H9 (cell line): Measurements from ENCODE around the gene SLC2A11. TPM values are rescaled to one million over a fixed set of nuclear protein-coding genes. Genes with fewer than 3 reads are reported as not detected.

Source experiments
- DNase-seq: peaks from one replicate; pipeline ENCODE4 v3.0.0-alpha.2; 2017
- H2AFZ ChIP-seq: one replicate; pipeline ENCODE4 v1.6.1; 2013; ENCODE audit warnings: mild to moderate bottlenecking, low read length, control low read depth, moderate library complexity
- H2AK5ac ChIP-seq: 2 replicates; pipeline ENCODE4 v1.6.1; 2013; ENCODE audit warnings: low read length, control low read depth, mixed read lengths; ENCODE audit not compliant: insufficient read length
- H2BK120ac ChIP-seq: one replicate; pipeline ENCODE4 v1.6.1; 2013; ENCODE audit warnings: low read depth, mild to moderate bottlenecking, low read length, control low read depth, inconsistent platforms; ENCODE audit not compliant: poor library complexity, severe bottlenecking
- H2BK12ac ChIP-seq: 2 replicates; pipeline ENCODE4 v1.6.1; 2013; ENCODE audit warnings: low read length, control low read depth, mixed read lengths, low read depth; ENCODE audit not compliant: insufficient read length
- H2BK15ac ChIP-seq: 2 replicates; pipeline ENCODE4 v1.6.1; 2013; ENCODE audit warnings: low read depth, low read length, control low read depth
- H2BK20ac ChIP-seq: one replicate; pipeline ENCODE4 v1.6.1; 2013; ENCODE audit warnings: low read depth, mild to moderate bottlenecking, low read length, control low read depth, inconsistent platforms; ENCODE audit not compliant: poor library complexity, severe bottlenecking
- H2BK5ac ChIP-seq: 2 replicates; pipeline ENCODE4 v1.6.1; 2013; ENCODE audit warnings: low read length, control low read depth, mixed read lengths; ENCODE audit not compliant: insufficient read length
- H3K14ac ChIP-seq: 2 replicates; pipeline ENCODE4 v1.6.1; 2013; ENCODE audit warnings: low read length, control low read depth; ENCODE audit not compliant: insufficient read depth
- H3K18ac ChIP-seq: 2 replicates; pipeline ENCODE4 v1.6.1; 2013; ENCODE audit warnings: low read depth, mild to moderate bottlenecking, mixed read lengths, low read length, control low read depth; ENCODE audit not compliant: insufficient read length
- H3K23ac ChIP-seq: 2 replicates; pipeline ENCODE4 v1.6.1; 2013; ENCODE audit warnings: low read length, control low read depth, mixed read lengths, low read depth; ENCODE audit not compliant: insufficient read length
- H3K23me2 ChIP-seq: 2 replicates; pipeline ENCODE4 v1.6.1; 2013; ENCODE audit warnings: low read depth, mild to moderate bottlenecking, mixed read lengths, low read length, control low read depth; ENCODE audit not compliant: insufficient read length, poor library complexity, severe bottlenecking
- H3K27ac ChIP-seq: 2 replicates; pipeline ENCODE4 v1.5.1; 2013; ENCODE audit warnings: low read length, control low read depth, mixed read lengths, low read depth; ENCODE audit not compliant: insufficient read length
- H3K27me3 ChIP-seq: 2 replicates; pipeline ENCODE4 v1.6.1; 2013; ENCODE audit warnings: low read length, control low read depth, inconsistent platforms; ENCODE audit not compliant: insufficient read depth
- H3K4ac ChIP-seq: 2 replicates; pipeline ENCODE4 v1.6.1; 2013; ENCODE audit warnings: low read depth, mild to moderate bottlenecking, control low read depth, inconsistent platforms, low read length, moderate library complexity
- H3K4me1 ChIP-seq: 2 replicates; pipeline ENCODE4 v1.6.1; 2013; ENCODE audit warnings: low read length, control low read depth, inconsistent platforms; ENCODE audit not compliant: insufficient read depth
- H3K4me2 ChIP-seq: 2 replicates; pipeline ENCODE4 v1.6.1; 2013; ENCODE audit warnings: low read length, control low read depth, mixed read lengths; ENCODE audit not compliant: insufficient read length, insufficient read depth
- H3K56ac ChIP-seq: 2 replicates; pipeline ENCODE4 v1.6.1; 2013; ENCODE audit warnings: low read depth, mild to moderate bottlenecking, mixed read lengths, low read length, control low read depth; ENCODE audit not compliant: insufficient read length
- H3K79me1 ChIP-seq: 2 replicates; pipeline ENCODE4 v1.6.1; 2013; ENCODE audit warnings: low read depth, mild to moderate bottlenecking, moderate library complexity, low read length, control low read depth, inconsistent platforms; ENCODE audit not compliant: insufficient read depth, poor library complexity, severe bottlenecking
- H3K79me2 ChIP-seq: 2 replicates; pipeline ENCODE4 v1.6.1; 2013; ENCODE audit warnings: low read length, control low read depth, inconsistent platforms; ENCODE audit not compliant: insufficient read depth
- H3K9ac ChIP-seq: 2 replicates; pipeline ENCODE4 v1.6.1; 2013; ENCODE audit warnings: low read length, control low read depth, mixed read lengths; ENCODE audit not compliant: insufficient read length; ENCODE audit errors: extremely low read depth
- H3K9me3 ChIP-seq: one replicate; pipeline ENCODE4 v1.6.1; 2013; ENCODE audit warnings: low read depth, low read length, inconsistent platforms; ENCODE audit not compliant: control insufficient read depth
- H3T11ph ChIP-seq: one replicate; pipeline ENCODE4 v1.6.1; 2013; ENCODE audit warnings: mild to moderate bottlenecking, low read length, control low read depth, inconsistent platforms
- H4K20me1 ChIP-seq: one replicate; pipeline ENCODE4 v1.6.1; 2013; ENCODE audit not compliant: control insufficient read depth, insufficient read length, insufficient read depth
- H4K5ac ChIP-seq: 2 replicates; pipeline ENCODE4 v1.6.1; 2013; ENCODE audit warnings: low read depth, mild to moderate bottlenecking, mixed read lengths, low read length, control low read depth; ENCODE audit not compliant: insufficient read length
- H4K8ac ChIP-seq: replicated peaks from 2 replicates; pipeline ENCODE4 v1.6.1; 2013; ENCODE audit warnings: low read length, control low read depth, mixed read lengths, low read depth; ENCODE audit not compliant: insufficient read length
- H4K91ac ChIP-seq: 2 replicates; pipeline ENCODE4 v1.6.1; 2013; ENCODE audit warnings: low read depth, mild to moderate bottlenecking, moderate library complexity, mixed read lengths, low read length, control low read depth; ENCODE audit not compliant: insufficient read length
- H3K27ac Mint-ChIP-seq, 3 experiments: 2 replicates in 2 of 3; 3 replicates in 1 of 3; pipeline ENCODE4 v1.8.0; 2020 to 2021; ENCODE audit warnings: mixed read lengths in 3 of 3, mild to moderate bottlenecking in 1 of 3, moderate library complexity in 1 of 3
- H3K27me3 Mint-ChIP-seq: 2 replicates; pipeline ENCODE4 v1.8.0; 2021; ENCODE audit warnings: low read depth, mild to moderate bottlenecking, moderate library complexity, mixed read lengths
- H3K36me3 Mint-ChIP-seq, 3 experiments: 2 replicates in 2 of 3; 3 replicates in 1 of 3; pipeline ENCODE4 v1.8.0; 2020 to 2021; ENCODE audit warnings: low read depth in 3 of 3, mixed read lengths in 3 of 3; ENCODE audit not compliant: insufficient read depth in 1 of 3
- H3K4me1 Mint-ChIP-seq, 2 experiments: 2 replicates each; pipeline ENCODE4 v1.8.0; 2020; ENCODE audit warnings: mixed read lengths in 2 of 2
- H3K4me3 Mint-ChIP-seq, 2 experiments: 2 replicates in 1 of 2; 3 replicates in 1 of 2; pipeline ENCODE4 v1.8.0; 2020 to 2021; ENCODE audit warnings: mild to moderate bottlenecking in 2 of 2, mixed read lengths in 2 of 2, moderate library complexity in 1 of 2
- H3K9me3 Mint-ChIP-seq, 2 experiments: 2 replicates in 1 of 2; 3 replicates in 1 of 2; pipeline ENCODE4 v1.8.0; 2020; ENCODE audit warnings: mild to moderate bottlenecking in 2 of 2, mixed read lengths in 2 of 2, moderate library complexity in 1 of 2
- WGBS: extraction: QIAGEN DNeasy Blood & Tissue Kit; methylation state at CpG from one replicate; pipeline ENCODE4 v1.1.7; 2013; ENCODE audit warnings: missing lambda C conversion rate, low lambda C conversion rate, mixed read lengths; ENCODE audit not compliant: insufficient read length; ENCODE audit errors: extremely low coverage; 5-methylcytosine and 5-hydroxymethylcytosine counted together
- total RNA-seq: library from RNA; stranded (reverse); gene quantifications from 2 replicates; pipeline ENCODE4 v1.2.1, GENCODE V29; 2021
- TF ChIP-seq, protein P1 (sequence below): fragments of 200-600 bp; sonication (generic); conservative IDR thresholded peaks from 3 replicates; pipeline ENCODE4 v1.8.0; 2021; ENCODE audit warnings: antibody characterized with exemption, mild to moderate bottlenecking

Gene SLC2A11
- total RNA-seq, 1 experiment from 2014 or later = 15.0 TPM

- H2BK120ac ChIP-seq = no peak overlapping the region
- H3K27ac ChIP-seq = no peak overlapping the region
- H3K18ac ChIP-seq = no peak overlapping the region
- H3K9ac ChIP-seq = no peak overlapping the region
- H4K8ac ChIP-seq = no peak overlapping the region
- WGBS = no CpG with 5 or more reads among the region's 7 CpGs
- no peak overlapping the region for H3T11ph ChIP-seq
- no peak overlapping the region for H3K4me2 ChIP-seq
- no peak overlapping the region for H3K23ac ChIP-seq
- no peaks in the 10 kb centered on the region for H4K20me1 ChIP-seq
- no peaks in the 10 kb centered on the region for H3K9me3 ChIP-seq
- no peak overlapping the region for H3K4ac ChIP-seq
- no peak overlapping the region for H2AK5ac ChIP-seq
- no peak overlapping the region for H2BK15ac ChIP-seq
- Mint-ChIP-seq H3K9me3 (no peaks in the 10 kb centered on the region), H3K4me1 (peaks cover 9 to 11% of the 10 kb centered on the region in 2 experiments; a peak in 2 of 4 replicates), H3K27ac (no peak overlapping the region), H3K27me3 (no peaks in the 10 kb centered on the region), H3K36me3 (peaks cover 29 to 63% (median 59%) of the 10 kb centered on the region in 3 experiments), H3K4me3 (no peak overlapping the region; a peak in 1 of 5 replicates)
- no peak overlapping the region for H3K56ac ChIP-seq
- no peaks in the 10 kb centered on the region for H3K79me2 ChIP-seq
- no peak overlapping the region for H2AFZ ChIP-seq
- H4K91ac ChIP-seq = no peak overlapping the region
- TF ChIP-seq, protein P1, sequence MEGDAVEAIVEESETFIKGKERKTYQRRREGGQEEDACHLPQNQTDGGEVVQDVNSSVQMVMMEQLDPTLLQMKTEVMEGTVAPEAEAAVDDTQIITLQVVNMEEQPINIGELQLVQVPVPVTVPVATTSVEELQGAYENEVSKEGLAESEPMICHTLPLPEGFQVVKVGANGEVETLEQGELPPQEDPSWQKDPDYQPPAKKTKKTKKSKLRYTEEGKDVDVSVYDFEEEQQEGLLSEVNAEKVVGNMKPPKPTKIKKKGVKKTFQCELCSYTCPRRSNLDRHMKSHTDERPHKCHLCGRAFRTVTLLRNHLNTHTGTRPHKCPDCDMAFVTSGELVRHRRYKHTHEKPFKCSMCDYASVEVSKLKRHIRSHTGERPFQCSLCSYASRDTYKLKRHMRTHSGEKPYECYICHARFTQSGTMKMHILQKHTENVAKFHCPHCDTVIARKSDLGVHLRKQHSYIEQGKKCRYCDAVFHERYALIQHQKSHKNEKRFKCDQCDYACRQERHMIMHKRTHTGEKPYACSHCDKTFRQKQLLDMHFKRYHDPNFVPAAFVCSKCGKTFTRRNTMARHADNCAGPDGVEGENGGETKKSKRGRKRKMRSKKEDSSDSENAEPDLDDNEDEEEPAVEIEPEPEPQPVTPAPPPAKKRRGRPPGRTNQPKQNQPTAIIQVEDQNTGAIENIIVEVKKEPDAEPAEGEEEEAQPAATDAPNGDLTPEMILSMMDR = no peak
- H2BK5ac ChIP-seq = no peak overlapping the region
- no peak overlapping the region for H2BK20ac ChIP-seq
- H2BK12ac ChIP-seq = no peak overlapping the region
- no peaks in the 10 kb centered on the region for H3K23me2 ChIP-seq
- DNase-seq = no peak
- H3K27me3 ChIP-seq = no peaks in the 10 kb centered on the region
- H3K14ac ChIP-seq = no peak overlapping the region
- no peaks in the 10 kb centered on the region for H3K4me1 ChIP-seq
- no peak overlapping the region for H4K5ac ChIP-seq
- no peaks in the 10 kb centered on the region for H3K79me1 ChIP-seq
These were observed 27.8 kb upstream of the SLC2A11 start for GRCh38 chr22:23829845-23830372.
